Mesendoderm (in vitro differentiated cells): ENCODE results near the gene PRDM12.

Source experiments
- DNase-seq: peaks from one replicate; pipeline ENCODE4 v3.0.0; 2013
- H2AK5ac ChIP-seq: 2 replicates; pipeline ENCODE4 v1.6.1; 2013; ENCODE audit warnings: low read length, inconsistent platforms
- H2BK120ac ChIP-seq: 2 replicates; pipeline ENCODE4 v1.6.1; 2013; ENCODE audit warnings: low read depth, mild to moderate bottlenecking, low read length, moderate library complexity, mixed read lengths
- H2BK15ac ChIP-seq: replicated peaks from 2 replicates; pipeline ENCODE4 v1.6.1; 2013; ENCODE audit warnings: low read depth, mild to moderate bottlenecking, moderate library complexity
- H2BK5ac ChIP-seq: 2 replicates; pipeline ENCODE4 v1.6.1; 2013; ENCODE audit warnings: low read length, inconsistent platforms
- H3K18ac ChIP-seq: 2 replicates; pipeline ENCODE4 v1.6.1; 2013; ENCODE audit warnings: mild to moderate bottlenecking, low read length, mixed read lengths
- H3K23ac ChIP-seq: one replicate; pipeline ENCODE4 v1.6.1; 2013; ENCODE audit warnings: low read length
- H3K27ac ChIP-seq: 2 replicates; pipeline ENCODE4 v1.5.1; 2013; ENCODE audit warnings: low read depth, mild to moderate bottlenecking, inconsistent platforms, low read length, moderate library complexity
- H3K27me3 ChIP-seq: 2 replicates; pipeline ENCODE4 v1.6.1; 2013; ENCODE audit warnings: low read length, control low read depth, mild to moderate bottlenecking, inconsistent platforms; ENCODE audit not compliant: insufficient read depth, poor library complexity
- H3K36me3 ChIP-seq: 2 replicates; pipeline ENCODE4 v1.6.1; 2013; ENCODE audit warnings: low read length, inconsistent platforms; ENCODE audit not compliant: control insufficient read depth, insufficient read depth
- H3K4ac ChIP-seq: one replicate; pipeline ENCODE4 v1.6.1; 2013; ENCODE audit warnings: low read depth, mild to moderate bottlenecking, low read length, moderate library complexity
- H3K4me1 ChIP-seq: 2 replicates; pipeline ENCODE4 v1.6.1; 2013; ENCODE audit warnings: low read depth, low read length, inconsistent platforms; ENCODE audit not compliant: control insufficient read depth
- H3K4me2 ChIP-seq: 2 replicates; pipeline ENCODE4 v1.6.1; 2013; ENCODE audit warnings: low read length
- H3K4me3 ChIP-seq: 2 replicates; pipeline ENCODE4 v1.5.1; 2013; ENCODE audit warnings: mild to moderate bottlenecking, low read length
- H3K56ac ChIP-seq: one replicate; pipeline ENCODE4 v1.6.1; 2013; ENCODE audit warnings: low read length
- H3K79me1 ChIP-seq: 2 replicates; pipeline ENCODE4 v1.6.1; 2013; ENCODE audit warnings: low read length, inconsistent platforms
- H3K79me2 ChIP-seq: 2 replicates; pipeline ENCODE4 v1.6.1; 2013; ENCODE audit warnings: mild to moderate bottlenecking, low read length; ENCODE audit not compliant: control insufficient read depth, insufficient read depth
- H3K9ac ChIP-seq: 2 replicates; pipeline ENCODE4 v1.6.1; 2013; ENCODE audit warnings: low read length, inconsistent platforms
- H4K5ac ChIP-seq: one replicate; pipeline ENCODE4 v1.6.1; 2013; ENCODE audit warnings: low read length
- H4K8ac ChIP-seq: one replicate; pipeline ENCODE4 v1.6.1; 2013; ENCODE audit warnings: low read depth, mild to moderate bottlenecking, control low read depth, low read length, moderate library complexity
- WGBS: extraction: QIAGEN DNeasy Blood & Tissue Kit; methylation state at CpG from one replicate; pipeline ENCODE4 v1.1.7; 2013; ENCODE audit warnings: low lambda C conversion rate, missing lambda C conversion rate; ENCODE audit not compliant: insufficient coverage; ENCODE audit errors: extremely low coverage; 5-methylcytosine and 5-hydroxymethylcytosine counted together

The PRDM12 gene

DNA sequence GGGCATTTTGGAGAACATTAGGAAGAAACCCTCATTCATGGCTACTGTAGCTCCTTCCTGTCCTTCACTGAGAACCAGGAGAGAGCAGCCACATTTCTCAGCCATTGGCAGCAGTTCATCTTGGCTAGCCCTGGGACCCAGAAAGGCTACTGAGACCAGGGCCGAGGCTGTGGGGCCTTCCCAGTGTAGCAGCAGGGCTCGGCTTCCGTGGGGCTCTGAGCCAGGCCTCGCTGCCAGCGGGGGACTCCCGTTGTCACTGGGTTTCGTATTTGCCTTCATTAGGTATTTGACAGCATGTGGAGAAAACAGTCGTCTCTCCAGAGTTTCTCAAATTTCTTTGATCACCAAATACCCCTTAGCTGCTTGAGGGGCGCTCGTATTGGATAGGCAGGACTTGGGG, 37.3 kb upstream of the PRDM12 start:
- Histone ChIP-seq H2AK5ac (no peak overlapping the region), H3K4me3 (no peak overlapping the region), H3K4me2 (no peak overlapping the region), H3K9ac (no peak overlapping the region), H3K79me2 (no peaks in the 10 kb centered on the region), H4K5ac (no peak overlapping the region), H3K36me3 (peaks cover 29% of the 10 kb centered on the region), H3K4me1 (no peaks in the 10 kb centered on the region), H3K4ac (no peak overlapping the region), H2BK15ac (no peak overlapping the region), H3K18ac (no peak overlapping the region), H3K23ac (no peak overlapping the region), H4K8ac (no peak overlapping the region), H3K79me1 (no peaks in the 10 kb centered on the region), H3K27ac (no peak overlapping the region), H3K56ac (no peak overlapping the region), H2BK5ac (no peak overlapping the region), H2BK120ac (no peak overlapping the region), H3K27me3 (no peaks in the 10 kb centered on the region)
- DNase-seq, result no peak
- no CpG with 5 or more reads among the region's 10 CpGs for WGBS

DNA sequence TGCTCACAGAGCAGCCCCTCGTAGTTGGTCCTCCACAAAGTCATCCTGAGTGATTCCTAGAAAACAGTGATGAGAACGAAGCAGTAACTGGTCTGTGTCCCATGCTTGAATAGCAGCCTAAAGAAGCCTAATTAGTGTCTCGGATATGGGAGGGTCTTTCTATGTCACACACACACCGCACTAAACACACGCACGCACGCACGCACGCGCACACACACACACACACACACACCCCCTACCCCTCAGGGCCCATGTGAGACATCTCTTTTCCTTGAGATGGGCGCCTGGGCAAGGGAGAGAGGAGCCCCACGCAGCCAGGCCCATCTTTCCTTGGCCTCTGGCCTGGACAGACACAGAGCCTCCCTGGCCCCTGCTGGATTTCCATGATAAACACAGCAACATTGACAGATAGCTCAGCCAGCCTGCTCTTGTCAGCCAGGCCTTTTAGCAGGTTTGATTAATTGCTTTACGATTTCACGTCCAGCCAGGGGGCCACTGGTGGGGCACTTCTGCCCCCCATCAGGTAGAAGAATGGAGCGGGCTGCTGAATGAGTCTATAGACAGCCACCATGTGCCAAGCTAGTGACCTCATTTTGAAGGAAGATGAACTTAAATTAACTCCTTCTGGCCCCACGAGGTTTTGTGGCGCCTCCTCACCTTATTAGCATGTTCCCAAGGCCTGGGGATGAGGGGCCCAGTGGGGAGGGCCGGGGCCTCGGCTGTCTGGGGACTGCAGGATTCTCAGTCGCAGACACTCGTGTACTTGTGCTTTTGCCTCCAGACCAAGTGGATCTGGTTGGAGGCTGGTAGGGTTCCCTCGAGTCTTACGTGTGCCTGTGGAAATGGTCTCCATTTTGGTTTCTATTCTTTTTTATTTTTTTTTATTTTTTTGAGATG, 36.2 kb upstream of the PRDM12 start:
- H3K9ac ChIP-seq, result no peak overlapping the region
- DNase-seq, result no peak
- no peak overlapping the region for H3K4me2 ChIP-seq
- no peak overlapping the region for H3K4ac ChIP-seq
- H3K27me3 ChIP-seq, result no peaks in the 10 kb centered on the region
- no peak overlapping the region for H3K27ac ChIP-seq
- H3K56ac ChIP-seq, result no peak overlapping the region
- no peak overlapping the region for H2BK5ac ChIP-seq
- no peak overlapping the region for H4K8ac ChIP-seq
- no peaks in the 10 kb centered on the region for H3K79me1 ChIP-seq
- no peak overlapping the region for H2AK5ac ChIP-seq
- WGBS, result no CpG with 5 or more reads among the region's 23 CpGs
- peaks cover 29% of the 10 kb centered on the region for H3K36me3 ChIP-seq
- H3K18ac ChIP-seq, result no peak overlapping the region
- no peak overlapping the region for H3K4me3 ChIP-seq
- no peak overlapping the region for H4K5ac ChIP-seq
- no peak overlapping the region for H2BK15ac ChIP-seq
- H2BK120ac ChIP-seq, result no peak overlapping the region
- no peaks in the 10 kb centered on the region for H3K79me2 ChIP-seq
- no peak overlapping the region for H3K23ac ChIP-seq
- no peaks in the 10 kb centered on the region for H3K4me1 ChIP-seq

DNA sequence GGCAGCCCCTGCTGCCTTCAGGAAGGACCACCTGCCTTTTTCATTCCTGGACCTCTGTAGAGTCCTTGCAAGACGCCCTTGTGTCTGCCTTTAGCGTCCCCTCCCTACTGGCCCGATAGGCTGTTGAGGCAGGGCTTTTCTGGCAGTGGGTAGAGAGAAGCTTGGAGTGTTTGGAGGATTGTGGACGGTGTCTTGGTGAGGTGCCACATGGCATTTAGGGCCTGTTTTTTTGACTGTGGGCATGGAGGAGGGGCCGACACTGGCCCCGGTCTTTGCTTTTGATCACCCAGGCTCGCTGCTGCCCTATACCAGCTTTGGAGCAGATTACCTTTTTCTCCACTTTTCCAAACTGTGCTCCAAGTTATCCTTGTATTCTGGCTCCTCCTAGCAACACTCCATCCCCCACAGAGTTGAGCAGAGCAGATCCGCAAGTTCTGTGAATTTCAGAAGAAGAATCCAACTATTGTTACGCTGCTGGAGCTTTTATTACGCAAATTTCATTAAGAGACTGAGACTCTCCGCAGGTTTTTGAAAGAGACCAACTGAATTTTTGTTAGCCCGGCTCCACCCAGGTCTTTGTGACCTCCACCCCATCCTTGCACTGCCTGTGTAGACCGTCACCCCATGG, 34.8 kb upstream of the PRDM12 start:
- no peak overlapping the region for H3K4ac ChIP-seq
- no peak for DNase-seq
- H3K79me1 ChIP-seq, result no peaks in the 10 kb centered on the region
- no CpG with 5 or more reads among the region's 13 CpGs for WGBS
- no peak overlapping the region for H4K8ac ChIP-seq
- no peak overlapping the region for H3K9ac ChIP-seq
- no peak overlapping the region for H3K23ac ChIP-seq
- no peaks in the 10 kb centered on the region for H3K79me2 ChIP-seq
- no peak overlapping the region for H3K4me2 ChIP-seq
- H2BK15ac ChIP-seq, result no peak overlapping the region
- no peak overlapping the region for H4K5ac ChIP-seq
- no peak overlapping the region for H2BK120ac ChIP-seq
- H3K4me3 ChIP-seq, result no peak overlapping the region
- H3K27me3 ChIP-seq, result no peaks in the 10 kb centered on the region
- H3K27ac ChIP-seq, result no peak overlapping the region
- H2BK5ac ChIP-seq, result no peak overlapping the region
- no peak overlapping the region for H3K18ac ChIP-seq
- peaks cover 24% of the 10 kb centered on the region for H3K36me3 ChIP-seq
- H3K4me1 ChIP-seq, result no peaks in the 10 kb centered on the region
- H3K56ac ChIP-seq, result no peak overlapping the region
- no peak overlapping the region for H2AK5ac ChIP-seq

DNA sequence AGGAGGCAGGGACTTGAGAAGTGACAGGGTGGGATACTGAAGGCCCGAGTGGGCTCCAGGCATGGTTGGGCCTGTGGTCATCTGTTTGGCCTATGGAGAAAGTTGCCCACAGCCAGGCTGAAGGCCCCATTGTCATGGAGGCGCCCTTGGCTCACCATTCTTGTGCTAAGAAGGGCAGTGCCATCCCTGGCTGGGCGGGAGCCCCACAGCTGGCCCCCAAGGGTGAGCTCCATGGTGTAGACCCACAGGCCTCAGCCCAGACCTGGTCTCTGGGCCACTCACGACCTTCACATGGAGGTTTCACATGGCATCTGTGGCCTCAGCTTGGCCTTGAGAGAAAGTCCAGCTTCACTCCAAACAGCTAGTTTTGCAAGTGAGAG, 34.3 kb upstream of the PRDM12 start:
- peaks cover 24% of the 10 kb centered on the region for H3K36me3 ChIP-seq
- no peak overlapping the region for H3K9ac ChIP-seq
- H3K23ac ChIP-seq, result no peak overlapping the region
- no peak for DNase-seq
- no CpG with 5 or more reads among the region's 4 CpGs for WGBS
- H3K56ac ChIP-seq, result no peak overlapping the region
- no peak overlapping the region for H3K4ac ChIP-seq
- H3K18ac ChIP-seq, result no peak overlapping the region
- no peak overlapping the region for H2AK5ac ChIP-seq
- H4K5ac ChIP-seq, result no peak overlapping the region
- H3K79me1 ChIP-seq, result no peaks in the 10 kb centered on the region
- no peak overlapping the region for H3K4me2 ChIP-seq
- no peak overlapping the region for H2BK120ac ChIP-seq
- H3K4me1 ChIP-seq, result no peaks in the 10 kb centered on the region
- H3K27ac ChIP-seq, result no peak overlapping the region
- no peak overlapping the region for H2BK5ac ChIP-seq
- no peaks in the 10 kb centered on the region for H3K79me2 ChIP-seq
- H4K8ac ChIP-seq, result no peak overlapping the region
- no peak overlapping the region for H2BK15ac ChIP-seq
- no peak overlapping the region for H3K4me3 ChIP-seq
- no peaks in the 10 kb centered on the region for H3K27me3 ChIP-seq

DNA sequence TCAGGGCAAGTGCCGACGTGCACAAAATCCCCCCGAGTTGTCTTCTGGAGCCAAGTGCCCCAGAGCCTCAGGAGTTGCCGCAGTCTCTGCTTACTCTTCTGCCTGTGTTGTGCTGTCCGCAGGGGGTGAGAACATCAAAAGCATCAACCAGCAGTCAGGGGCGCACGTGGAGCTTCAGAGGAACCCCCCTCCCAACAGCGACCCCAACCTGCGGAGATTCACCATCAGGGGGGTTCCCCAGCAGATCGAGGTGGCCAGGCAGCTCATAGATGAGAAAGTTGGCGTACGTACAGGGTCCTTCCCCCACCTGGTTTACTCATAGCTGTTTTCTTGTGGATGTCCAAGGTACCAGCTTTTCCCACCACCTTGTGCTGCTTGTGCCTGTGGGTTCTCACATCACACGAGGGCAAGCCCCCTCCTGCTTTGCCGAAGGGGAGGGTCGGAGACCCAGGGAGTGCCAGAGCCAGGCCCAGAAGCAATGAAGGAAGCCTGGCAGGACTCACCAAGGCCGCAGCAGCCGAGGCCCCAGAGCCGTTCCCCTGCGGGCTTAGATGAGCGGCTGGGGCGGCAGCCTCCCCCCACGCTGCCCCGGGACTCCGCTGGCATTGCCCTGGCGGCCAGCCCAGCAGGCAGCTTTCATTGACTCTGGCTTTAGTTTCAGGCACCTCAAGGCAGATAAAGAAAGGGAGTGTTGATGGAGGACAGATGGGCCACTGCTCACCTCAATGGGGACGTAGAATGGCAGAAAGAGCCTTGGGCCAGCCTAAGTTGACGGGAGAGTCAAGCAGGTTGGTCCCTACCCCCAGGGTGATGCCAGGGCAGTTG, 33.7 kb upstream of the PRDM12 start:
- H3K18ac ChIP-seq, result no peak overlapping the region
- no peaks in the 10 kb centered on the region for H3K79me1 ChIP-seq
- no peaks in the 10 kb centered on the region for H3K27me3 ChIP-seq
- no peak overlapping the region for H4K5ac ChIP-seq
- no peak overlapping the region for H2BK5ac ChIP-seq
- H3K27ac ChIP-seq, result no peak overlapping the region
- no peak overlapping the region for H2AK5ac ChIP-seq
- H2BK15ac ChIP-seq, result no peak overlapping the region
- H3K56ac ChIP-seq, result no peak overlapping the region
- no peak overlapping the region for H3K23ac ChIP-seq
- H3K36me3 ChIP-seq, result peaks cover 24% of the 10 kb centered on the region
- no CpG with 5 or more reads among the region's 27 CpGs for WGBS
- DNase-seq, result no peak
- no peak overlapping the region for H3K4me3 ChIP-seq
- H2BK120ac ChIP-seq, result no peak overlapping the region
- H3K4me1 ChIP-seq, result no peaks in the 10 kb centered on the region
- H3K79me2 ChIP-seq, result no peaks in the 10 kb centered on the region
- no peak overlapping the region for H4K8ac ChIP-seq
- H3K9ac ChIP-seq, result no peak overlapping the region
- no peak overlapping the region for H3K4me2 ChIP-seq
- H3K4ac ChIP-seq, result no peak overlapping the region
